SKM-1 (cell line): ENCODE results near the gene ZMYND11.
"Not testable (repeated sequence)": the region's sequence is repeated elsewhere in the genome, so short reads cannot be mapped to it uniquely, and the experiment has no call there.

ENCODE experiments used
- DNase-seq: peaks from one replicate; lab custom pipeline; 2025; ENCODE audit not compliant: unreplicated experiment; lab: John Stamatoyannopoulos, UW

The ZMYND11 gene

DNA sequence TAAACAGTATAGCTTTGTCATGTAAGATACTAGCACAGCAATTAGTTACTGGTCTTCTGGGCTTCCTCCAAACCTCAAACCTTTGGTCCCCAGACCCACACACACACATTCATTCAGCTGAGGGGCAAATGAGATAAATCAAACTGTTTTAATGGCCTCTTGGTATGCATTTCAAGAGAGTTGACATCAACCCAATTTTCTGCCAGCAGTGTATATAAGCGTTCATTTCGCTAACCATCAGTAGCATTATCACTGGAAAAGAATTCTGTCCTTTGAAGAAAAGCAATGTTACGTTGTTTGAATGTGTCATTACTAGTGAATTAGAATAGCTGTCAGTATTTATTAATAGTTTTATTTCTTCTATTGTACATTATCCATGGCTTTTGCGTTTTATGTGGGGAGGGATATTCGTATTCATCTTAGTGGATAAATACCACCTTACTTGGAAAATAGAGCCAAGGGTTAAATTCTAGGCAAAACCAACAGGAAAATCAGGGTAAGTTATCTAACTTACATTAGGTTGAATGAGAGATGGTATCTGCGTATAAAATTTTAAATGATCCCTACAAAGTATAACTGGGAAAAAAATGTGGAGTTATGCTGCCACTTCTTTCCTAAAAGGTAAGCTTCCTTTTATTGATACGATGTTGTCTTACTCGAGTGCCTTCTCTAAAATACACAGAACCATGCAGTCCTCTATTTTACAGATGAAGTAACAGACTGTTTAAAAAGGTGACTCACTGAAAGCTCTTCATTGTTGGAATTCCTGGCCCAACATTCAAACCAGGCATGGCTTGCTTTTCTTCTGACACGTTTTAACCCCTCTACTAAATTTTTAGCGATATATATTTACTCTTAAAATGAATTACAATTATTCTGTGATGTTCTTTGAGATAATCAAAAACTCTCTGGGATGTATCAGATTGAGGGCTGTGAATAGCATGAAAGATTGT lies 2.0 kb upstream of the ZMYND11 start:
- no peak for DNase-seq

DNA sequence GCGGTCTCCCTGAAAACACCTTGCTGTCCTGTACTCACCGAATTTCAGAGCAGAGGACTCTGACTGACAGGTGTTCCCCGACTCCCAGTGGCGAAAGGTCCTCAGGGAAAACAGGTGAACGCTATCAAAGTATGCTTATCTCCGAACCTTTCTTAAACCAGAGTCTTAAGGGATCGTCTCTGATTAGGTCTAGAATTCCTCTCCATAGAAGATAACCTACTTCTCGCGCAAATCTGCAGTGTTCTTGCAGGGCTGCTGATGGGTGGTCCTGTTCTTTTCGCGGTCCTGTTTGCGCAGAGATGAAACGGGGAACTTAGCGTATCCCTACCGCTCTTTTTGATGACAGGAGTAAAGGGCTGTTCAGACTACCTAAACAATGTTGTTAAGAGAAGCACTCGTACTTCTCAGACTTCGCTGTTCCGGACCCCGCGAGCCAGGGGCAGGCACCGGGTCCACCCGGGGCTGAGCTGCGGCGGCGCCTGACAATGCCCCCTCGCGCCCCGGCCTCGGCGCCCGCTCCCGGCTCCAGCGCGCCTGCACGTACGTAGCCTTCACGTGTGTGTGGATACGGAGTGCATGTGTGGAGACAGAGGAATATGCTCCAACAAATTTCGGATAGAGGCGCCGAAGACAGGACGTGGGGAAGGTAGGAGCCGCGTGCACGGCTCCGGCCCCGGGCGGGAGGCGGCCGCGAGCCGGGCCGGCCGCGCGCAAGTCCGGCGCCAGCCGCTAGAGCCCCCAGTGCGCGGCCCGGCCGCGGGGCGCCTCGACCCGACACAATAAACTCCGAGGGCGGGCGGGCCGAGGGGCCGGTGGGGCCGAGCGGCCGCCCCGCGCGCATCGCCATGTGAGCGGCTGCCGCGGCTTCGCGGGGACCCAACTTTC lies 766 bp upstream of the ZMYND11 start:
- DNase-seq: no peak

DNA sequence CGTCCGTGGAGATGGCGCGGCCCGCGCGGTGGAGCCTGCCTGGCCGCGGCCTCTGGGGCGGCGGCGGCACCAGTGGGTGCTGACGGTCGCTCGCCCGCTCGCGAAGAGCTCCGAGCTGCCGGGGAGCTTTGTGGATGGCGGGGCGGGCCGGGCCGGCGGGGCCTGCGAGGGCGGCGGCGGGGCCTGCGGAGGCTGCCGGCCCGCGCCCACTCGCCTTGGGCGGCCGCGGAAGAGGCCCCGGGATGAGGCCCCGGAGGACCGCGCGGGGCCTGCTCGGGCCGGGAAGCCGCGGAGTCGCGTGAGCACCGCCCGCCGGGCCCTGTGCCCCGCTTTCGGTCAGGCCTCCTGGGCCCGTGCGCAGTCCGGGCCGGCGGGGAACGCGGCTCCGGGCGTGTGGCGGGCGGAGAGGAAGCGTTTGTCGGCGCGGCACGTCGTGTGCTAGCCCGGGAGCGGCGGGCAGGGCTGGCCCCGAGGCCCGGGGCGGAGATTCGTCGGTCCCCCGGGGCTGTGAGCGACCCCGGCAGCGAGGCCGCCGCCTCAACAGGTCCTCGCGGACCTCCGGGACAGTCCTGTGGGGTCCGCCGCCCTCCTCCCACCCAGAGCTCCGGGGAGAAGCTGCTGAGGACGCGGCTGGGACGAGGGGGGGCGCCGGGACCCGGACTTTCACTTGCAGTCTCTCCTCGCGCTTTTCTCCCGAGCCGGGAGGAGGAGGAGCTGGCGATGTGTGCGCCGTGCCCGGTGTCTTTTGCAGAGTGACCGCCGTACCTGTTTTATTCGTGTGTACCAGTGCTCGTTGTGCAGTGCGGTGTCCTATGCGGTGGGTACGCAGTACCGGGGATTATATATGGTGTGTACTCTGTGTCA lies 578 bp downstream of the ZMYND11 start:
- no peak for DNase-seq

DNA sequence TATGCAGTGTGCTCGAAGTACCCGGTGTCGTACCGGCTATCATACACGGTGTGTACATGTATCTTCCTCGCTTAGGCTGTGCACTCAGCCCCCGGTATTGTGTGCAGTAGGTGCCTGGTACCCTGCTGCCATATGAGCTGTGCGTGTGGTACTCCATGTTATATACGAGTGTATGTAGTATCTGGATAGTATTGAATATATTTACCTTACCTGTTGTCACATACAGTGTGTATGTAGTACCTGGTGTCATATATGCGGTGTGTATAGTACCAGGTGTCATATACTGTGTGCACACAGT lies 1.2 kb downstream of the ZMYND11 start:
- DNase-seq: no peak

DNA sequence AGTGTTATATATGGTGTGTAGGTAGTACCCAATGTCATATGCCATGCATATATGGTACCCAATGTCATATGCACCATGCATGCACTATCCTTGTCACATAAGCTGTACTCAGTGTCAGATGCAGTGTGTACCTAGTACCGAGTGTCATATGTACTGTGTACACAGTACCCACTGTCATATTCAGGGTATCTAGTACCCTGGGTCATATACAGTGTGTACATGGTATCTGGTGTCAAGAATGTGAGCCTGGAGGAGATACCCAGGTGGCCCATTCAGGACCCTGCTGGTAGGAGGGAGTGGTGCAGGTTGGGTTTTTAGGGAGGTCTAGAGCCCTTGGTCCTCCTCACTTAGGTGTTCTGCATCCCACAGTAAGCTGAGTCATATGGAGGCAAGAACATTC lies 1.8 kb downstream of the ZMYND11 start:
- no peak for DNase-seq

DNA sequence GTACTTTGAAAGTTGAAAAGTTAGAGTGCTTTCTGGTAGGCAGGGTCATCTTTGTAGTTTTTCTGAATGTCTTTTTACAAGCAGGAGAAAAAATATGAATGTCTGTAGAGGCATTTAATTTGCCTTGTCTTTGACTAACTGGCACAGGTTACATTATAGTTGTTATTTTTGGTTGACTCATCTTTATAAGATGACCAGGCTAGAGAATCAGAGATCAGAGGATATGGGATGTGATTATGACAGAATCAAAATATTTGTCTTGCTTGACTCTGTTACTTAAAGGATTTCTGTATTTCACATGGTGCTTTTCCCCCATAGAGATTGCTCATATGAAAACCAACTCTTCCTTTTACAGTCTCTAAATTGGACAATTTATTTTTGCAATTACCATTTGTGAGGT lies 2.4 kb downstream of the ZMYND11 start:
- DNase-seq: no peak

DNA sequence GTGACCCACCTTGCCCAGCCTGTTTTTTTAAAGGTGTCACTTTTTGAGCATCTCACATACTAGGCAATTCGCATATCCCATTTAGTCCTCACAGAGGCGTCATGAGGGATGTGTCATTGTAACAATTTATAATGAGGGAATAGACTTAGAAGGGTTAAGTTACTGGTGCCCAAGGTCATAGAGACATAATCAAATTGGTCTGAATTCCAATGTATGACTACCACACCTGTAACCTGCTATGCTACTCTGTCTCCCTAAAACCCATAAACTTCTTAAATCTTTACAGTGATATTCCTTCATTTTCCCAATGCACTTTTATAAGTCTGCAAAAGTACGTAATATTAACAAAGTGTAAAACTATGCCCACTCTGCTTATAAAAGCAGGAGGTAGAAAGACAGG lies 7.1 kb downstream of the ZMYND11 start:
- DNase-seq: no peak

DNA sequence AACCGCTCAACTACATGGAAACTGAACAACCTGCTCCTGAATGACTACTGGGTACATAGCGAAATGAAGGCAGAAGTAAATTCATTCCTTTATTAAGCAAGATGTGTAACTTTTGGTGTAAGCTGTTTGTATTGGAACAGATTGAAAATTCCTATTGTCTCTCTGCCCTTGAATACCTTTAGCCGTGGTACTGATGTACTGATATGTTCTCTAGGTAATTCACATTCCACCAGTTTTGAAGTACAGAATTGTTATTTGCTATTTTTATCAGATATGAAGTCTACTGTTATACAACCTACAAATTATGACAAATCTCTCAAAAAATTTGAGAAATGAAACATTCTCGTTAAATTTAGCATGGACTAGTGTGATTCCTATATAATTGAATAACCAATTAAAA lies 17.7 kb downstream of the ZMYND11 start:
- DNase-seq: no peak

DNA sequence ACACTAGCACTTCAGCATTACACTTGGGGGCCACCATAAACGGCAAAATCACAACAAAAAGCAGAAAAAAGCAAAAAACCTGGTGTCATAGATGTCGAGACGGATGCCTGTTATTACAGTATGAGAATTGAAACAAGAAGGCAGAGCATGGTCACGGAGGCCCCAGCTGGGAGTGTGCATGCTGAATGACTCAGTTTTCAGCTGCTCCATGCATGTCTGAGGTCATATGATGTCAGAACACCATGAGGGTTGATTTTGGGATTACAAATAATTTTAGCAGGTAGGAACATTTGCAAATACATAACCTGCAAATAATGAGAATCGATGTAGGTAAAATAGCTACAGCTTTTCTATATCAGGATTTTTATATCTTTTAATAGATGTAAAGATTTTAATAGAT lies 19.1 kb downstream of the ZMYND11 start:
- DNase-seq: no peak

DNA sequence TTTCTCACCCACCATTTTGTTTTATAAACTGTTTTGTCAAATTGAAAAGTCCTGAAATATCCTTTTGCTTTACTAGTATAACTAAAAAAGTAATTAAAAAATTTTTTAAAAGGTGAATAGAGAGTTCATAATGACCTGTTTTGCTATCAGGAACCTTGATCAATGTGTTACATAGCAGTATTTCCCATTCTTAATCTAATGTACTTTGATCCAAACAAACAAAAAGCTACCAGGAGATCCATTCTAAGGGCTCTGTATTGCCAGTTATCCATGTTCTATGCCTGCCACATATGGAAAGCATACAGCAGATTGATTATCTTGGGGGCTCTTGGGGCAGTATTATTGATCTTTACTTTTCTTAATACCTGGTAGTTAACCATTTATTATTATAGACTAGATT lies 32.1 kb downstream of the ZMYND11 start:
- DNase-seq: no peak

DNA sequence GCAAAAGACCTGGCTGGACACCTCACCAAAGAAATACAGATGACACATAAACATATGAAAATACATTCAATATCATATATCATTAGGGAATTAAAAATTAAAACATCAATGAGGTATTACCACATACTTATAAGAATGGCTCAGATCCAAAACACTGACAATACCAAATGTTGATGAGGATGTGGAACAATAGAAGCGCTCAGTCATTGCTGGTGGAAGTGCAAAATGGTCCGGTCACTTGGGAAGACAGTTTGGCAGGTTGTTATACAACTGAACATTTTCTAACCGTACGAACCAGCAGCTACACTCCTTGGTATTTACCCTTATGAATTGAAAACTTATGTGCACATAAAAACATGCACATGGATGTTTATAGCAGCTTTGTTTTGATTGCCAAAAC lies 38.5 kb downstream of the ZMYND11 start:
- DNase-seq: no peak

DNA sequence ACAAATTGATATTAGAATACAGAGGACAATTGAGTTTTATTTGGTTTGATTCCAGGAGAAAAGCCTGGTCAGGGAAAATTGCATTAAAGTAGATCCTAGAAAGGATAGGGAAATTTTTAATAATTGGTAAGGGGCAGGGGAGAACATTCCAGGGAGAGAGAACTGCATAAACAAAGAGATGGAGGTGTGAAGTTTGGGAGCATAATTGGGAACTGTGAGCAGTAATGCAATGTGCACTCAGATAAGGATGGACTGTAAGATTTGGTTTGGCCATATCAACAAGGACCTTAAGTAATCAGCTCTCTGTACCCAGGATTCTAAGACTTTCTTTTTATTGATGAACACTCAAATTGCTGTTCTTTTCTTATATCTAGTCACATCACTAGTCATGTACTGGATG lies 41.4 kb downstream of the ZMYND11 start:
- no peak for DNase-seq

DNA sequence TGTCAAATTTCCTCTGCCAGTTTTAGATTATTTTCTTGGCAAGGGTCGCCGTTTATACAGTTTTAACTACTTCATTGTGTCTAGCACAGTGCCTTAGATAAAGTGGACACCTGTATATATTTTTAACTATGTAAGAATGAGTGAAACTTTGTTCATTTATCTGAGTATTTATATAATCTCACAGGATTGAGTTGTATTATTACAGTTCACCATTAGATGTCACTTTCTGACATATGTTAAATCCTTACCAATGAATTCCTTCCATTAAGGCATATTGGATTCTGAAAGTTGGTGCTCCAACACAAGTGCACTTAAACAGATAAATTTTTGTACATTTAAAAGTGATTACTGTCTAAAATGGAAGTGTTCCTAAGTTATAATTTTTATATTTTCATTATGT lies 43.0 kb downstream of the ZMYND11 start:
- no peak for DNase-seq

DNA sequence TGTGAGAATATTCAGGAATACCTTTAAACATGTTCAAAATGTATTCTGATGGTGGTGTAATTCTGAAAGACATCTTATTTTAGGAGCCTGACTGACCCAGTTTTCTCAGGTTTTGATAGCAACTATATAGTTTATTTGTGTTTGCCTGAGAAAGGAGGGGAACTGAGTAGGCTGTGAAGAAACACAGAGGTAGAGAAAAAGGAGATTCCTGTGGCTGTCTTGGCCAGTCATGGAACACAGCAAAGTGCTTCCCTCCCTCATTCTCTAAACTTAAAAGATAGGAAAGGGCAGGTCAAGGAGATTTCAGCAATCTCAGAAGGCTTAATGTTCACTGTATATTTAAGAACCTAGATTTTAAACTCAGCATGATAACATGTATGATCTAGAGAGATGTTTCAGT lies 43.5 kb downstream of the ZMYND11 start:
- DNase-seq: no peak

DNA sequence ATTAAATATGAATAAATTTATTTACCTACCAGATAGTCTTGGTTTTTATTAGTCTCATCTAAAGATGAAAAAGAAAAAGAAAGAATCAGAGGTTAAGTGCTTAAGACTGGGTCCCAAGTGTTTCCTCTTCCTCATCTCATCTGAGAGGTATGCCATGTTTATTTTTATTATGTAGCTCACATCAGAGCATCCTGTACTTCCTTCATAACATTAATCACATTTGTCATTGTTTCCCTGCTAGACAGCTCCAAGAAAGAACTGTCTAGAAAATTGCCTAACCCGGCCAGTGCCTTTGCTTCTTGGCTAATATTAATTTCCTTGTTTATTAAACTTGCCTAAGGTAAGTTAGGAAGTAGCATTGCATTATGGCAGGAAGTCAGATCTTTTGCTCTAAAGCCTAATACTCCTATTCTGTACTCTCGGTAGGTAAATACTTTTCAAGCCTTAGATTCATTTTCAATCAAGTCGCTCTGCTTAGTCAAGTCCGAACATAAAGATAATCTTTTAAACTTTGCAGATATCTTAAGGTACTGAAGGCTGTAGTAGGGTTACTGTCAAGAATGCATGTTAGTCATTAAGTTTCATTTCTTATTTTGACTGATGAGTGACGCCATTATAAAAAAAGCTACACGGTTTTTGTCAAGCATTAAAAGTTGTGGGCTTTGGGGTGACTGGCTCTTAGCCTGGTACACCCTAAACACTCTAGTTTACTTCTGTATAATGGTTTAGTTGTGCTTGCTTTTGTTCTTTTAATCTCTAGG lies 47.4 kb downstream of the ZMYND11 start:
- no peak for DNase-seq

DNA sequence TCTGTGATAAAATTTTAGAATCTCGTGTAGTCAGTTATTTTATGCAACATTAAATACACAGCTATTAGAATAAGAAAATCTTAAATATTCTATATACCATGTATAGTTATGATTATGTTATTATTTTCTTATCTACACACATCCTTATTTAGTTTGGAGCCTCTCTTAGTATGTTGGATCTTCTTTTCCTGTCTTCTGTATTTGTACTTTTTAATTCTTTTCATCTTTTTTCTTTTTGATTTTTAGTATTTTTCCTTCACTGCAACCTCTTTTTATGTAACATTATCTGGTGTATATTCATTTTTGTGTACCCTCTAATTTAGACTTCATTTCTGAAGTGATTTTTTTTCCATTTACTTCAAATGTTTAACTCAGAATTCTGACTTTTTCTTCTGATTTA lies 48.9 kb downstream of the ZMYND11 start:
- DNase-seq: no peak

DNA sequence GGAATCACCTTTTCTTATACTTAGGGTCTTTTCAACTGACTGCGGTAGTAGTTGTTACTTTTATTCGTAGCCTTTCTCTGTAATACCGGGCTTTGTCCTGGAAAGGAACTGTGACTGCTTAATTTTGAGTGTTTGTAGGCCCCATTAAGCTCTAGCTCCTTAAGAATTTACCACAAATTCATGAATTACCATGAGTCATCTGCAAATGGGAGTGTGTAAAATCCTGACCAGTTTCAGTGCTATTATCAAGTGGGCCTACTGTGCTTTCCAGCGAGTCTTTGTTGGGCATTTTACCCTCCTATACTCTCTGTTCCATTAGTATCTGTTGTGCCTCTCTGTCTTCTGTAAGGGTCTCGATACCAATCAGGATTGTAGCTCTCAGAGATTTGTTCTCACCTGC lies 49.7 kb downstream of the ZMYND11 start:
- DNase-seq: no peak

DNA sequence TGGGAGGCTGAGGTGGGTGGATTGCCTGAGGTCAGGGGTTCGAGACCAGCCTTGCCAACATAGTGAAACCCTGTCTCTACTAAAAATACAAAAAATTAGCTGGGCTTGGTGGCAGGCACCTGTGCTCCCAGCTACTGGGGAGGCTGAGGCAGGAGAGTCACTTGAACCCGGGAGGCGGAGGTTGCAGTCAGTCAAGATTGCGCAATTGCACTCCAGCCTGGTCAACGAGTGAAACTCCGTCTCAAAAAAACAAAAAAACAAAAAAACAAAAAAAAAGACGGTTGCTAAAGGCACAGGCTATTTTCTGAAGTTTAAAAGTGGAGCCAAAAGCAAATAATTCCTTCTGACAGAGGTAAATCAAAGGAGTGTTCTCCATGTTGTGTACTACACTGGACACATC lies 50.3 kb downstream of the ZMYND11 start:
- DNase-seq: not testable (repeated sequence)

DNA sequence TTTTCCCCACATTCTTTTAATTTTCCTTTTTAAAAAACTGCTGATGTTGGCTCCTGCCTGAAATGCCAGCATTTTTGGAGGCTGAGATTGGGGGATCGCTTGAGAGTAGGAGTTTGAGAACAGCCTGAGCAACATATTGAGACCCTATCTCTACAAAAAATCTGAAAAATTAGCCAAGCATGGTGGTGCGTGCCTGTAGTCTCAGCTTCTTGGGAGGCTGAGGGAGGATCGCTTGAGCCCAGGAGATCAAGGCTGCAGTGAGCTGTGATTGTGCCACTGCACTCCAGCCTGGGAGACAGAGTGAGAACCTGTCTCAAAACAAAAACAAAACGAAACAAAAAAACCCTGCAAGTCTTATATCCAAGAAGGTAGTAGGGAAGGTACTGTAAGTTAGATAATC lies 51.7 kb downstream of the ZMYND11 start:
- DNase-seq: no peak

DNA sequence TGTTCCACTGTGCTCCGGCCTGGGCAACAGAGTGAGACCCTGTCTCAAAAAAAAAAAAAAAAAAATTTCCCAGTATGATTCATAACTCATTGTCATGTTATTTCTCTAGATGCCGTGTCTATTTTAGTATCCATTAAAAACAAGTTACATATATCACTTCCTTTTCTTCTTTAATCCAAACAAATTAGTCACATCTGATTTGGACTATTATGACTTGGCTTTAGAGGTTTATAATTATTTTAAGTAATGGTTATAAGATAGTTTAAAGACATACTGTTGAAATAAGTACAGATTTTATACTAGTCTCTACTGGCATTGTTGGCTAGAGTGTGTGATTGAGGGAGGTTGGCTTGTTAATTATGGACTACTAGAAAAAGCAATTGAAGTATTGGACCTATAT lies 53.3 kb downstream of the ZMYND11 start:
- no peak for DNase-seq

DNA sequence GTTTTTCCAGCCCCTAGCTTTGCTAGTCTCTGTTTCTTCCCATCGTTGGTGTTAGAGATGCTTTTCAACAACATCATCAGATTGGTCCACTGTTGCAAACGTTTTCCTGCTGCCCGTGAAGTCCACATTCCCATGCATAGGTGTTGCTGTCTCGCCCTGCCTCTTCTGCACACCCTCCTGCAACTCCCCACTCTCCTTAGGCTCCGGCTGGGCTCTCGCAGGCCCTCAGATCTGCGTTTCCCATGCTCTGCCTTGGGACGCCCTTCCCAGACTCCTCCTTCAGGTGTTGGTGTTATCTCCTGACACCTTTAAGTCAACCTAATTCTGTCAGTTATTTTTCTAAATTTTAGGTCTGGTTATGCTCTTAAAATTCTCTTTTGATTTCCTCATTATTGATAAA lies 55.0 kb downstream of the ZMYND11 start:
- DNase-seq: no peak
